Measurements from ENCODE around the gene CAV1.
"Not testable (repeated sequence)": the region's sequence is repeated elsewhere in the genome, so short reads cannot be mapped to it uniquely, and the experiment has no call there.

CAV1 gene

GRCh38 chr7:116583653-116584052, 58.8 kb downstream of the CAV1 start:
- DNase-seq: no peak

GRCh38 chr7:116584721-116585120, 59.9 kb downstream of the CAV1 start:
- DNase-seq: no peak

GRCh38 chr7:116585392-116585791, 60.6 kb downstream of the CAV1 start:
- DNase-seq: no peak

- DNase-seq: no peak
These were observed 61.1 kb downstream of the CAV1 start for GRCh38 chr7:116585967-116586366.

GRCh38 chr7:116587200-116587599, 62.4 kb downstream of the CAV1 start:
- DNase-seq: not testable (repeated sequence)

- no peak for DNase-seq
These were observed 63.4 kb downstream of the CAV1 start for GRCh38 chr7:116588225-116588624.

GRCh38 chr7:116588641-116589594, 64.1 kb downstream of the CAV1 start:
- DNase-seq: no peak

GRCh38 chr7:116591202-116592040, 66.6 kb downstream of the CAV1 start:
- DNase-seq: no peak

GRCh38 chr7:116592041-116592355, 67.2 kb downstream of the CAV1 start:
- no peak for DNase-seq

GRCh38 chr7:116592445-116592844, 67.6 kb downstream of the CAV1 start:
- DNase-seq: no peak

GRCh38 chr7:116593359-116594075, 68.7 kb downstream of the CAV1 start:
- no peak for DNase-seq

GRCh38 chr7:116595063-116595462, 70.2 kb downstream of the CAV1 start:
- no peak for DNase-seq

- no peak for DNase-seq
These were observed 72.5 kb downstream of the CAV1 start for GRCh38 chr7:116597384-116597783.

- no peak for DNase-seq
These were observed 73.4 kb downstream of the CAV1 start for GRCh38 chr7:116598278-116598677.

GRCh38 chr7:116598861-116599260, 74.0 kb downstream of the CAV1 start:
- no peak for DNase-seq

- DNase-seq: peak; percentile 49
These were observed 76.6 kb downstream of the CAV1 start for GRCh38 chr7:116601426-116601825.

GRCh38 chr7:116607299-116607698, 82.5 kb downstream of the CAV1 start:
- no peak for DNase-seq

- no peak for DNase-seq
These were observed 85.4 kb downstream of the CAV1 start for GRCh38 chr7:116610210-116610609.

GRCh38 chr7:116610721-116611120, 85.9 kb downstream of the CAV1 start:
- no peak for DNase-seq

Data from stimulated activated CD8-positive, alpha-beta memory T cell treated with anti-CD3 and anti-CD28 coated beads, Interleukin-4, amount 100 ng/mL, for 48 hours (primary cell).